ENCODE measurements around the gene EPB41L5. TPM values are rescaled to one million over a fixed set of nuclear protein-coding genes. Genes with fewer than 3 reads are reported as not detected.

The EPB41L5 gene
- total RNA-seq, 3 donors from 2014 or later = 24.8 to 57.8 (median 42.3) TPM

- TF ChIP-seq POLR2AphosphoS5 (IDR thresholded peaks at IDR 0.05) (peak; percentile 65 to 81 (median 77)), CTCF (IDR thresholded peaks at IDR 0.05) (peak; percentile 8 to 59 (median 44)), POLR2A (IDR thresholded peaks at IDR 0.05) (no peak)
- Histone ChIP-seq H3K4me1 (peaks cover 0 to 10% of the 10 kb centered on the region in 2 donors), H3K4me3 (peak within 1 kb of the TSS; percentile 66 to 87 (median 69)), H3K9me3 (no peaks in the 10 kb centered on the region), H3K27me3 (no peaks in the 10 kb centered on the region), H3K36me3 (no peaks in the 10 kb centered on the region), H3K27ac (peak within 1 kb of the TSS; percentile 96 to 98)
- intact Hi-C loops (cut with DNase I; ENCODE audit: low total_unique reads) = no loop called here
- peak; percentile 87 to 89 for DNase-seq (ENCODE audit: low spot score in 2 of 2)
Measured at GRCh38 chr2:120223034-120223912, 210.4 kb downstream of the EPB41L5 start, which contains the start of gene TMEM185B. Gene TMEM185B, minus strand, starts transcription at chr2:120223400. Its CDS starts 424 bp downstream, at chr2:120222976.

- H3K9me3 ChIP-seq = no peaks in the 10 kb centered on the region
- no peaks in the 10 kb centered on the region for H3K36me3 ChIP-seq
- H3K27me3 ChIP-seq = no peaks in the 10 kb centered on the region
- H3K27ac ChIP-seq = peak overlapping the region; percentile 96 to 98
- H3K4me1 ChIP-seq = peaks cover 0 to 10% of the 10 kb centered on the region in 2 donors
- peak overlapping the region in 2 of 3 donors; percentile 66 to 87 for H3K4me3 ChIP-seq
- DNase-seq (ENCODE audit: low spot score in 2 of 2) = peak in 1 of 2 donors; percentile 35
- intact Hi-C loops (cut with DNase I; ENCODE audit: low total_unique reads) = no loop called here
- TF ChIP-seq POLR2AphosphoS5 (IDR thresholded peaks at IDR 0.05) (no peak), CTCF (IDR thresholded peaks at IDR 0.05) (no peak), POLR2A (IDR thresholded peaks at IDR 0.05) (no peak)
Measured at GRCh38 chr2:120224256-120224655, 211.4 kb downstream of the EPB41L5 start.

- H3K4me1 ChIP-seq = peaks cover 0 to 6% of the 10 kb centered on the region in 2 donors
Measured at GRCh38 chr2:120224735-120225548, 212.1 kb downstream of the EPB41L5 start.

GRCh38 chr2:120225549-120226065, 212.7 kb downstream of the EPB41L5 start:
- Histone ChIP-seq H3K27ac (no peak overlapping the region), H3K27me3 (no peaks in the 10 kb centered on the region), H3K4me3 (no peak overlapping the region), H3K36me3 (no peaks in the 10 kb centered on the region), H3K9me3 (no peaks in the 10 kb centered on the region), H3K4me1 (peaks cover 0 to 5% of the 10 kb centered on the region in 2 donors)
- intact Hi-C loops (cut with DNase I; ENCODE audit: low total_unique reads) = loop anchor here (5.0 kb wide), 1 partner anchor 393 kb away; no protein-coding TSS in a partner anchor
- TF ChIP-seq POLR2AphosphoS5 (IDR thresholded peaks at IDR 0.05) (no peak), POLR2A (IDR thresholded peaks at IDR 0.05) (no peak), CTCF (IDR thresholded peaks at IDR 0.05) (no peak)
- DNase-seq (ENCODE audit: low spot score in 2 of 2) = no peak

More at GRCh38 chr2:120224735-120225548, 212.1 kb downstream of the EPB41L5 start:
- no peak overlapping the region for H3K4me3 ChIP-seq
- intact Hi-C loops (cut with DNase I; ENCODE audit: low total_unique reads) = loop anchor here (5.0 kb wide), 1 partner anchor 393 kb away; no protein-coding TSS in a partner anchor
- no peaks in the 10 kb centered on the region for H3K9me3 ChIP-seq
- H3K27ac ChIP-seq = peak overlapping the region in 1 of 2 donors; percentile 98
- DNase-seq (ENCODE audit: low spot score in 2 of 2) = no peak
- TF ChIP-seq CTCF (IDR thresholded peaks at IDR 0.05) (no peak), POLR2AphosphoS5 (IDR thresholded peaks at IDR 0.05) (no peak), POLR2A (IDR thresholded peaks at IDR 0.05) (no peak)
- H3K36me3 ChIP-seq = no peaks in the 10 kb centered on the region
- no peaks in the 10 kb centered on the region for H3K27me3 ChIP-seq

Data from breast epithelium (tissue), 4 donors.